GM21717 (cell line): Measurements from ENCODE around the gene POPDC3.
A peak's percentile ranks its signal among the peaks of the same experiment; 100 is the strongest.
"Not testable (repeated sequence)": the region's sequence is repeated elsewhere in the genome, so short reads cannot be mapped to it uniquely, and the experiment has no call there.

Experiments
- ATAC-seq: cut with Tn5 transposase; IDR thresholded peaks from one replicate; pipeline ENCODE4 v1.9.1; 2021; ENCODE audit warnings: mild to moderate bottlenecking, moderate library complexity; ENCODE audit not compliant: unreplicated experiment

The POPDC3 gene, protein sequence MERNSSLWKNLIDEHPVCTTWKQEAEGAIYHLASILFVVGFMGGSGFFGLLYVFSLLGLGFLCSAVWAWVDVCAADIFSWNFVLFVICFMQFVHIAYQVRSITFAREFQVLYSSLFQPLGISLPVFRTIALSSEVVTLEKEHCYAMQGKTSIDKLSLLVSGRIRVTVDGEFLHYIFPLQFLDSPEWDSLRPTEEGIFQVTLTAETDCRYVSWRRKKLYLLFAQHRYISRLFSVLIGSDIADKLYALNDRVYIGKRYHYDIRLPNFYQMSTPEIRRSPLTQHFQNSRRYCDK

DNA sequence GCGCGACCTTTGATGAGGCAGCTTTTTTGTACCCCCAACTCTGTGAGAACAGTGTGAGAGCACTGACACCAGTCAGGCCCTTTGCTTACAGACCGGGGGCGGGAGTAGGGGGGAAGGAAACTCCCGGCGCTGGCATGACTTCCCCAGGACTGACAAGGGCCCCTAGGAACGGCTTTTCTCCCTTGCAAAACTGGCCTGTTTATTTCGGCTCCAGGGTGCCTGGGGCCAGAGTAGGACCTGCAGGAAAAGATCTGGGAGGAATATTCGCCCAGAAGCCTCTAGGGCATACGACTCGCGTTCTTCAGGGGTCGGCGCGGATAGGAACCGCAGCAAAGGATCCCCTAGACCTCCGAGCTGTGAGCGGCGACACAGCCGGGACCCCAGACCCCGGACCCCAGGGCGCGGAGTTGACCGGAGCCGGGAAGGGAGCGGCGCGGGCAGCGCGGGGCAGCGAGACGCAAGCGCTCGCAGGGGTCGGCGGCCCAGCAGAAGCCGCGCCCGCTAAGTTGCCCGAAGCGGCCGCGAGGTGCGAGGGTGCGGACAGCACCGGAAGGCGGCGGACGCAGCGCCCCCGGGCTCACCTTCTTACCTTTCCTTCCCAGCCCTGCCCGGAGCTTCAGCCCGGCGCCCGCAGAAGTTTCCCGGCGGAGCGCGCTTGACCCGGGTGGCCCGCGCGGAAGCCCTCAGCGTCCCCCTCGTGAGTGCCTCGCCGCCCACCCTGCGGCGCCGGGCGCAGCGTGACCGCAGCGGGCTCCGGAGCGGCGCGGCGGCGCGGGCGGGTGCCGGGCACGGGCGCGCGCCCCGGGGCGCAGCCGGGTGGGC lies at the start of gene POPDC3:
Gene POPDC3, minus strand, starts transcription at position 771 of the 822 bp plus-strand sequence. CDS start 18,105 bp downstream, outside the sequence.
- no peak for ATAC-seq

DNA sequence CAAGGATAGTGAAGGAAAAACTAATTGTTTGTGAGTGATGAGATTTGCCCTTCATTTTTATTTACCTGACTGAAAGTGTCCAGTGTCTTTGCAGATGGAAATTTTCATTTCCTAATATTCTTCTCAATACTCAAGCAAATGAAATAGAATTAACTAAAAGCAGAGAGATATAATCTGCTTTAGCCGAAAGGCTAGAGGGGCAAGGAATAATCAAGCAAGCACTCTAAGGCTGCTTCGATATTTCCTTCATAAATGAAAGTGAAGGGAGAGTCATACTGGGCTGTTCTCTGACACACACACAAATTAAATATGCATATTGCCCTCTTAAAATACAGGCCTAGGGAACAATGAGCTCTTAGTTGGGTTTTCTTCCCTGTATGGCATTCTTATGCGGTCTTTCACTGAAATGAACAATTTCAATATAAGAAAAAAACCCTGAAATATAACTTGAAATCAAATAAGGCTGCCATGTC lies 47.5 kb upstream of the POPDC3 start:
- no peak for ATAC-seq

DNA sequence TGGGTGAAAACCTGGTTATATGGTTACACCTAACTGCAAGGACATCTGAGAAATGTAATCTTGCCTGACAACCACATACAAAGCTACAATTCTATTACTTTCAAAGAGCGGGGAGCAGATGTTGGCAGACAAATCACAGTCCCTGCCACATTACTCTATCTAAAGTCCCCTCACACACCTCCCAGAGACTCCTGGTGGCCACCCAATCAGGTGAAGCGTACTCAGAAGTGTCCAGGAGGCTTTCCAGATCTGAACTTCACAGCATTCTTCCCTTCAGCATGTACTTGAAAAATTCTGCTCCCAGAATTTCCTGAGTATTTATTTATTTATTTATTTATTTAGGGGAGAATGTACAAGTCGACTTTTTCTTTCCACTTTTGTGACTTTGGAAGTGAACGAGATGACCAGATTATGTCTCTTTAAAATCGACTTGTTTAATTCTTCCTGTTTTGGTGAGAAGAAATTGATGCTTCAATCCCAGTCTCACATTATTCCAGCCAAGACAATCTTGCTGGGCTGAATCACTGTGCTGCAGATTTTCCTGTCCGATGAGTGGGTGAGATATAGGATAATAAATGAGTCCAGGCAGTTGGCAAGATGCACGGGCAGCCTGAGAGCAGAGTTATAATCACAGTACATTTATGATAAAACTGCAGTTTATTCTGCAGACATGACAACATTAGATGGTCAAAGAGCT lies 46.9 kb upstream of the POPDC3 start:
- no peak for ATAC-seq

DNA sequence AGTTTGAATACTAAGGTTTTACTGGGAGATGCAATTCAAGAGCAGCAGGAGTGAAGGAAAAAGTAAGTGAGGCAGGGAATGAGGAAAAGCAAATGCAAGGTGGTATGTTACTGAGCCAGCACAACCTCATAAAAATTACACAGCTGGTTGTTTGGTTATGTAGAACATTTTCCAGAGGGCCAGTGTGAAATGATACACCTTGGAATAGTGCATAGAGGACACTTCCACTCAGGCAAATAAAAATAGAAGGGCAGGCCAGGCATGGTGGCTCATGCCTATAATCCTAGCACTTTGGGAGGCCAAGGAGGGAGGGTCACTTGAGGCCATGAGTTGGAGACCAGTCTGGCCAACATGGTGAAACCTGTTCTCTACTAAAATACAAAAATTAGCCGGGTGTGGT lies 43.4 kb upstream of the POPDC3 start:
- no peak for ATAC-seq

DNA sequence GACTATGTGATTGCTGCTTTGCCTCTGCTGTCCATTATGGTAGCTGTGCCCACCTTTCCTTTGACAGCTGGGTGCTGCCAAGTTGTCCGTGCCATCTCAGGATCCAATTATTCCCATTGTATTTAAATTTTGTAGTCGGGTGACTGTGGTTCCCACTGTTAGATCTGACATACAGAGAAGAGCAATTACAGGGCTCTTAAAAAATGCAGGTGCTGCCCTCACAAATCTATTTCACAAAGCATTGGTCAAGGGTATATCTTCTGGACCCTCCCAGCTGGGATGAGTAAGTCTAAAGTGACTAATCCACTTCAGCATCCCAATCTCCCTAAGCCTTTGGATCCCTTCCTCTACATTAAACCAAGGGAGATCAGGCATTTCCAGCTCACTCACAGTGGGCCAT lies 41.4 kb upstream of the POPDC3 start:
- ATAC-seq = not testable (repeated sequence)

DNA sequence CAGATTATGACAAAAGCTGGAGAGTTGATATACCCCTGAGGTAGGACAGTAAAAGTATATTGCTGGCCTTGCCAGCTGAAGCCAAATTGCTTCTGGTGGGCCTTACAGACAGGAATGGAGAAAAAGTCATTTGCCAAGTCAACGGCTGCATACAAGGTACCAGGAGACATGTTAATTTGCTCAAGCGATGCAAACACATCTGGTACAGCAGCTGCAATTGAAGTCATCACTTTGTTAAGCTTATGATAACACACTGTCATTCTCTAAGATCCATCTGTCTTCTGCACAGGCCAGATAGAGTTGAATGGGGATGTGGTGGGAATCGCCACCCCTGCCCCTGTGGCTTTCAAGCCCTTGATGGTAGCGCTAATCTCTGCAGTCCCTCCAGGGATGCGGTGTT lies 40.4 kb upstream of the POPDC3 start:
- no peak for ATAC-seq

DNA sequence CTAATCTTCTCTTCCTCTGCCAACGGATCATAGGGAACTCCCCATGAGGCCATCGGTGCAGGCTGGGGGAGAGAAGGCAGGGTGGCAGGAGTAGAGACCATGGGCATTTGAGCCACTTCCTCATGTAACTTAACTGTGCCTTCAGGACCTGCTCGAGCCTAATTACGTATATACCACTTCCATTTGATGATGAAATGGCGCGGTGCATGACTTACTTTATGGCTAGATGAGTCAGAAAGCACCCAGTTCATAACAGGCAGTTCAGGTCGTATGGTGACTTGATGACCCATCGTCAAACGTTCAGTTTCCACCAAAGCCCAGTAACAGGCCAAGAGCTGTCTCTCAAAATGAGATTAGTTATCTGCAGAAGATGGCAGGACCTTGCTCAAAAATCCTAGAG lies 39.4 kb upstream of the POPDC3 start:
- ATAC-seq = not testable (repeated sequence)

DNA sequence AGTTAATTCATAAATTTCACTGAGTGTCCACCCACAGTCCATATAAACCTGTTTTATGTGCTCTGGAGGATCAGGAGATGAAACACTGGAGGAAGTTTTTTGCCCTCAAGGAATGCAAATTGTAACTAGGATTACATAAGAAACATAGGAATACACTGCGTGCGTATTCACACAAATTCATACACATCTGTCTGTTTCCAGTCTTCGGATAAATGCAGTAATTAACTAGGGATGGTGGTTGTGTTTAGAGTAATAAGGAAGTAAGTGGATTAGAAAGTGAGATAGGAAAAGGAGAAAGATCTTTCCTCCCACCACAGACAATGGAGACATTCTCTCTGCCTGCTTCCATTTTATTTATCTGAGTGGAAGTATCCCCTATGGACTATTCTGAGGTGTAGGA lies 35.7 kb upstream of the POPDC3 start:
- ATAC-seq = no peak

DNA sequence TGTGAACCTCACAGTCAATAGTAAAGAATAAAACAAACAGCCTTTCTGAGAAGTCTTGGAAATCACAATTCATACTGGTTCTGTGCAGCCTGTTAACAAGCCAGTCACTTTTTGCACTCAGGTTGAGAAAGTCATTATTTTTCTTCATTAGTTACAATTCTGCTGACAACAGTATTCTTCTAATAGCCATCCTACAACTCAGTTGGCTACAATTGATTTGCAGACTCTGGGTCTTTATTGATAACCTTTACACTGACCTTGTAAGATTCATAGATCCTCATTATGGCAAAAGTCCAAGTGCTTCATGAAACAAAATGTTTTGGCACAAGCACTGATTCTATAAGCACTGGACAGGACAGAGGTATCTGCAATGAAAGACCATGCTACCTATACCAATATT lies 34.9 kb upstream of the POPDC3 start:
- ATAC-seq = no peak

DNA sequence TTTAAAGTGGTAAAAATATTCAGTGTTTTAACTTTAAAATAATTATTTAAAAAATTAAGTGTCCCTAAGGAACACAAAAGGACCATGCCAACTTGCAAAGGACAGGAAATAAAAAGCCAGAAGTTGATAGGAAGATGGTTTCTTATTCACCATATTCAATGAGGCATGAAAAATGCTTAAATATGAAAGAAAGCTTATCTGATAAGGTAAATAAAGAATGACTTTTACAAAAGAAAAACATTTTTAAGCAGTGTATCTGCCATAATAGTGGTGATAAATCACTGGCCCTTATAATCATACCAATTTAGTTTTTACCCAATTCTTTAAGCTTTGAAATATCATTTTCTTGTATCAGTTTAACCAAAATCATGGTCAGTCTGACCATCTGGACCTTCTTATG lies 33.5 kb upstream of the POPDC3 start:
- no peak for ATAC-seq

DNA sequence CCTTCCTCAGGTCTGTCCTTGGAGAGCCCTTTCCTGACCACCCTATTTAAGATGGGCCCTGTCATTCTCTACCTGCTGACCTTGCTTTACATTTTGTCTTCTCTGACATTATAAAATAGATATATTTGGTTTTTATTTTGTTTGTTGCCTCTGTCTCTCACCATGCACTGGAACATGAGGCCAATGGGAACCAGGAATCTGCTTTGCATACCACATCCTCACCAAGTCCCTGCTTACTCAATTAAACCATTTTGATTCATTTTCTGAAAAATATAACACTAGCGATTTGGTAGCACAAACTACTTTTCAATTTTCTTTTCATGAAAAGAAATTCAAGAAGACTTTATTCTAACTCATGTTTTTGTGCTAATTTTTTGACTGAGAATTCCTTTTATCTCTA lies 32.8 kb upstream of the POPDC3 start:
- peak; percentile 81 for ATAC-seq

DNA sequence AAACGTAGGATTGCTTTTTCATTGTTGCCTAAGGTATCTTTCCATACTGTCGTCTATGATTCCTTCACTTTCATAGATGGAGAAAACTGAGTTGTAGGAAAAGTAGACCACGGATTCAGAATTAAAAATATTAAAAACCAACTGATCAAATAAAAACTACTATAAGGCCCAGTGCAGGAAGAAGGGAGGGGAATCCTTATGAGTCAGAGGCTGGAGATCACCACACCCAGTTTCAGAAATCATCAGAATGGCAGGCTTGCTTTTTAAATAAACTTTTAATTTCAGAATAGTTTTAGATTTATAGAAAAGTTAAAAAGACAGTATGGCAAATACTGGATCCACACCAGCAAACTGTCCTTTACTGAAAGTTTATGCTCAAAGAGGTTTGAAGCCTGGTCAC lies 32.0 kb upstream of the POPDC3 start:
- ATAC-seq = no peak

DNA sequence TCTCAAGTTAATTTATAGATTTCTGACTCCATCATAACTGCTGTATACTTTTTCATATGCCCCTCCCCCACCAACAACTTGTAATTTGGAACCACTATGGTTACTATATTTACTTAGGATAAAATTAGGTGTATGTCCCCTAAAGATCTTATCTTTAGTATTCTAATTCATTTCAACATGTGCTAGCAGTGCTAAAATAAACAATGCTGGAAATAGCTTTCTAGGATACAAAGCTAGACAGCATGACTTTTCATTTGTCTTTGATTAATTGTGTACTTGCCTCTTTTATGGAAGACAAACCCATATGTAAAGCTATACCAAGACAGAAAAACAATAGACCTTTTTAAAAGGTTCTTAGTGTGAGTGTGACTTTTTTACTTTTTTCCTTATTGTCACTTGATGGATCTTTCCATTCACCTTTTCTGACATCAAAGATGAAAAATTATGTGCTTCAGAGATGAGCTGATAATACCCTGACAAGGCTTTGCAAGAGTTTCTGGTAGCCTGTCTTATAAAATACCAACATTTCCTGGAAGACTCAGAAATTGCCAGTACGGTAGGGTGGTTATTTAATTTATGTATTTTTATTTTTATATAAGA lies 31.2 kb upstream of the POPDC3 start:
- no peak for ATAC-seq

DNA sequence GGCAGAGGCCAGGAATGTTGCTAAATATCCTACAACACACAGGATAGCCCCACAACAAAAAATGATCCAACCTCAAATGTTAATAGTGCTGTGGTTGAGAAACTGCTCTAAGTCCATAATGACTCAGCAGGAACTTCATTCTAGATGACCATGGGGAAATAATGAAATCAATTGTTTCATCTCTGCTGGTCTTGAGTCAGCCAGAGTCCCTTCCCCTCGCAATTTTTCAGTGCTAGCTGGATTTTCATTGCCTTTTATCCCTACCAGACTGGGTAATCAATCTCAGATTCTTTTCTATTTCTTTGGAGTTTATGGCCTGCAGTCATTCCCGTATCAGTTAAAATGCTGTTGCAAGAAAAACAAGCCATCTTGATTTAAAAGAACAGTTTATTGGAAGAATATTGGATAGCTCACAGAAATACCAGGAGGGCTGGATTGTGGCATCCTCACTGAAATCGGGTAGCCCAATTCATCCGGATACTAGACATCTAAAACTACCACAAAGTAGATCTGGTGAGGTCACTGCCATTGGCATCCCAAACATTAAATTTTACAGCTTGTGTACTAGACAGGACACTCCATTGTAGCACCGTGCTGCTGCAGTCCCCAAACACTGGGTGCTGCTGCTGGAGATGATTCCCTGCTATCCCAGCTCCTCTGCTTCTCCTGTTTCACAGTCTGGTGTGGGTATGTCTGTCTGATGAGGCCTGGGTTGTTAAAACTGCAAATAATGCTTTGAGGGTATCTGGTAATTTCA lies 30.3 kb upstream of the POPDC3 start:
- no peak for ATAC-seq

DNA sequence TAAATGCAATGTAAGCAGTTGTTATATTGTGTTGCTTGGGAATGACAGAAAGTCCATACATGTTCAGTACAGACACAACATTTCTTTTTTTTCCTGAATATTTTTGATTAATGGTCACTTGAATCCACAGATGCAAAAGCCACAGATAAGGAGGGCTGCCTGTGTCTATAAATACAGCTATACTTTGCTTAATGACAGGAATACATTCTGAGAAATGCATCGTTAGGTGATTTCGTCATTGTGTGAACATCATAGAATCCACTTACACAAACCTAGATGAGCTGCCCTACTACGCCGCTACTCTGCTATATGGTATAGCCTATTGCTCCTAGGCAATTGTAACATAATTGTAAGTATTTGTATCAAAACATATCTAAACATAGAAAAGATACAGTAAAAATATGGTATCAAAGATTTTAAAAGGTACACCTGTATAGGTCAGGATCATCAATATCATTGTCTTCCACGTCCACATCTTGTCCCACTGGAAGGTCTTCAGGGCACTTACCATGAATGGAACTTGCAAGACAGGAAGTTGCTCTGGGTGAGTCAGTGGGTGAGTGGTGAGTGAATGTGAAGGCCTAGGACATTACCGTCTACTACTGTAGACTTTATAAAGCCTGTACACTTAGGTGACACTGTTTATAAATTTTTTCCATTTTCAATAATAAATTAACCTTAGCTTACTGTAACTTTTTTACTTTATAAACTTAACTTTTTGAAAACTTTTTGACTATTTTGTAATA lies 27.9 kb upstream of the POPDC3 start:
- no peak for ATAC-seq

DNA sequence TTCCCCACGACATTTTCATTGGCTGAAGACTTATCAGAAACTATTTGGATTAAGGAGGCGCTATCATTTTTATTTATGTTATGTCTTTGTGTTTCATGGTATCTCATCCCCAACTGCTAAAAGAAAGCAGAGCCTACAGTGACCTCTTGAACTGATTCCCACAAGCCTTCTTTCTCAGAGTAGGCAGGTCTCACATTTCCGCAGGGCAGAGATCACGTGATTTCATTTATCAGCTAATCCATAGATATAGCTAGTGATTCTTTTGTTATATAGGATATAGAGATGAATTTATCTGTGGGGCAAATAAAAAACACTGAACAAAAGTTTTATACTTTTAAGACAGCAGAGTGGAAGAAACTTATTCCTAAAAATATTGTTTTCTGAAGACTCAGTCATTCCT lies 25.0 kb upstream of the POPDC3 start:
- no peak for ATAC-seq

DNA sequence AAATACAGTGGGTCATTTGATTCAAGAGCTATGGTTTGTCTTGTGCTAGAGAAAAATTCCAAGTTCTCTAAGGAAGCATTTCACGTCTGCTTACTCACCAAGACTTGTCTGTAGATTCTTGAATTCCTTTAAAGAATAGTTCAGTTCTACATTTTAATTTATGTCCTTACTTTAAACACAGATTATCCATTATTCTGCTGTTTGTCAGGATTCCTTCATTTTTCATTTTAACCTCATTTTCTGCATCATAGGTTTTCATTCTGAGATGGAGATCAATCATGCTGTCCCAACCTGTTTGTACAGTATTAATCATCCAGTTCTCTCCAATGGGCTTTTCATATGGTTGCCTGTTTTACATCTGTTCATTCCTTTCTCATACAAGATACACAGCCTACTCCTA lies 24.5 kb upstream of the POPDC3 start:
- ATAC-seq = no peak

DNA sequence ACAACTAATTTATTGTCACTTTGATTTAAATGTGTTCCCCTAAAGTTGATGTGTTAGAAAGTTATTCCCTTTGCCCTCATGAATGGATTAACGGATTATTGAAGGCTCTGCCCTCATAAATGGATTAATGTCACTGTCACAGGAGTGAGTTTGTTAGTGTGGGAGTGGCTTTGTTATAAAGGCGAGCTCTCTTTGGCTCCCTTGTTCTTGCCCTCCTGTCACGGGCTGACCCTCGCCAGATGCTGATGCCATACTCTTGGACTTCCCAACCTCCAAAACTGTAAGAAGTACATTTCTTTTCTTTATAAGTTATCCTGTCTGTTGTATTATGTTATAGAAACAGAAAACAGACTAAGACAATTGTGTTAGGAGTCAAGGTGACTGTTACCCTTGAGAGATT lies 22.7 kb upstream of the POPDC3 start:
- no peak for ATAC-seq

DNA sequence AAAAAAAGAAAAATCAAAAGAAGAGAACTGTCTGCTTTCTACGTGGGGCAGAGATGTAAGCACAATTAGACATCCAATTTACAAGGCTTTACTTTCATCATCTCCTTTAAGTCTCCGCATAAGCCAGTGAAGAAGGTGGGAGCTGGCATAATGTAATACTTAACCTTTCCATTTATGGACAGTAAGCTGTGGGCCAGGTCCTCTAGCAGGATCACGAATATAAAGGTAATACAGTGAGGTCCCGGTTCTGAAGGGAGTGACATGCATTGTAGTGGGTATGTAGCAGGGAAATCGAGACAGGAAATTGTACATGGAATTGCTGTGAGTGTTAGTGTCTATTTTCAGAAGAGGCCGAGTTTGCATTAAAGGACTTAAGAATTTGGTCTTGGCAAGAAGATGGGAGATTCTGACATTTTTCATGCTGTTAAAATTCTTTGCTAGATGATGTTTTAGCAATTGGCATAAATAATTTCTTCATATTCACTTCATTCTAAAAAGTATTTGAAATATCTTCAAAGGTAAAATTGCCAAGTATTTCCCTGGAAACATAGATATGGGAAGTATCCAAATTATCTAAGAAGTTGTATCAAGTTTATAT lies 20.4 kb upstream of the POPDC3 start:
- ATAC-seq = no peak
